Heart left ventricle (tissue), 16 donors: ENCODE results near the gene MOB1A. TPM values are rescaled to one million over a fixed set of nuclear protein-coding genes. Genes with fewer than 3 reads are reported as not detected.

Experiments used
- ATAC-seq, 4 donors: fragments of 200-7000 bp; cut with Tn5 transposase; one replicate each; pipeline ENCODE4 v1.9.1; 2020 to 2022; ENCODE audit warnings: moderate library complexity in 4 of 4, mild to moderate bottlenecking in 3 of 4, moderate number of reproducible peaks in 1 of 4
- DNase-seq, 5 donors: peaks; one replicate each; pipeline ENCODE4 v3.0.0-alpha.2; 2020
- H3K27ac ChIP-seq, 12 donors: fragments of 200-600 bp; sonication (generic) in 4 of 12; one replicate each; pipeline versions ENCODE4 v1.5.0 to v1.8.0; 2016 to 2022; ENCODE audit warnings: mild to moderate bottlenecking in 2 of 12
- H3K27me3 ChIP-seq, 9 donors: fragments of 200-600 bp; sonication (generic) in 2 of 9; one replicate each; pipeline versions ENCODE4 v1.5.1 to v1.8.0; 2016 to 2022; ENCODE audit warnings: mild to moderate bottlenecking in 3 of 9
- H3K36me3 ChIP-seq, 9 donors: fragments of 200-600 bp; sonication (generic) in 2 of 9; one replicate each; pipeline versions ENCODE4 v1.5.0 to v1.8.0; 2018 to 2022; ENCODE audit warnings: mild to moderate bottlenecking in 2 of 9
- H3K4me1 ChIP-seq, 12 donors: fragments of 200-600 bp; sonication (generic) in 4 of 12; one replicate each; pipeline versions ENCODE4 v1.5.0 to v1.8.0; 2016 to 2022; ENCODE audit warnings: mild to moderate bottlenecking in 3 of 12
- H3K4me3 ChIP-seq, 12 donors: fragments of 200-600 bp; sonication (generic) in 4 of 12; one replicate each; pipeline versions ENCODE4 v1.5.0 to v1.8.0; 2017 to 2022; ENCODE audit warnings: mild to moderate bottlenecking in 9 of 12, moderate library complexity in 4 of 12
- H3K9me3 ChIP-seq, 12 donors: fragments of 200-600 bp; sonication (generic) in 4 of 12; one replicate each; pipeline versions ENCODE4 v1.5.0 to v1.8.0; 2016 to 2022; ENCODE audit warnings: mild to moderate bottlenecking in 1 of 12
- POLR2A ChIP-seq, 2 donors: fragments of 450-650 bp; IDR thresholded peaks; one replicate each; pipeline ENCODE4 v1.6.1; 2017; ENCODE audit warnings: antibody characterized with exemption in 2 of 2, mild to moderate bottlenecking in 2 of 2, moderate library complexity in 2 of 2
- WGBS, 4 donors: extraction: QIAGEN DNeasy Blood & Tissue Kit in 2 of 4; methylation state at CpG; one replicate each; pipeline versions ENCODE4 v1.1.5 to v1.1.7; 2013 to 2018; 5-methylcytosine and 5-hydroxymethylcytosine counted together
- intact Hi-C, 10 donors: fragments of 100-400 bp; cut with DNase I; formaldehyde crosslinking; loops; one replicate each; pipeline versions ENCODE4 v1.11.1 to v1.14.2; 2022
- polyA plus RNA-seq, 2 donors: library from polyadenylated mRNA; stranded (reverse); fragments of 200-250 nt; gene quantifications; one replicate each; pipeline ENCODE4 v1.2.3, GENCODE V29; 2013
- total RNA-seq, 9 donors: library from RNA; depleted of rRNA in 2 of 9; stranded (reverse); fragments of >200 nt in 2 of 9; fragmentation: NEBNext Ultra II Directional in 3 of 9; extraction: Animal tissue kit (Norgen Biotek cat#: 25700) in 3 of 9; gene quantifications; one replicate each; pipeline versions ENCODE4 v1.1.0 to v1.2.4, GENCODE V29; 2016 to 2023
- TF ChIP-seq, protein P1 (sequence below), 12 donors: fragments of 200-600 bp; sonication (generic) in 4 of 12; IDR thresholded peaks; one replicate each; pipeline versions ENCODE4 v1.5.0 to v1.8.0; 2018 to 2022; ENCODE audit warnings: antibody characterized with exemption in 12 of 12, mild to moderate bottlenecking in 5 of 12
- donor health status: ischemic (EF 13 %, LVEDD 7.1; RV severe dilation, severe dysfunction).
- donor health status: healthy with polysubstance abuse.
- donor health status: DM: no; HTN: yes; CAD: no.
- donor health status: DM: no; HTN: no; CAD: no.
- donor health status: ischemic (EF 25% LVEDD 6.9; RV normal size, moderate dysfunction).
- donor health status: ischemic (EF 25% LVEDD 5.7; RV mildly dilated, moderate dysfunction).
- donor health status: healthy.
- donor health status: DM: yes; HTN: yes; CAD: no.
- donor health status: ischemic (EF 35%, LVEDD 5.7; RV mildly dilated, moderate dysfunction).
- donor health status: nonischemic (EF 11% LVEDD 7.7; RV severe dilation, severe dysfunction).
- donor health status: DM: yes; HTN: yes; CAD: no.
- donor health status: PGD.
- donor health status: ischemic (EF 29% LVEDD 5.4; RV normal size, mild dysfunction).
- donor health status: nonischemic (EF 23%, LVEDD 6.1; RV moderate dilation, normal function).

MOB1A gene
- total and polyA plus RNA-seq, 11 donors, result 15.0 to 104 (median 53.5) TPM

DNA sequence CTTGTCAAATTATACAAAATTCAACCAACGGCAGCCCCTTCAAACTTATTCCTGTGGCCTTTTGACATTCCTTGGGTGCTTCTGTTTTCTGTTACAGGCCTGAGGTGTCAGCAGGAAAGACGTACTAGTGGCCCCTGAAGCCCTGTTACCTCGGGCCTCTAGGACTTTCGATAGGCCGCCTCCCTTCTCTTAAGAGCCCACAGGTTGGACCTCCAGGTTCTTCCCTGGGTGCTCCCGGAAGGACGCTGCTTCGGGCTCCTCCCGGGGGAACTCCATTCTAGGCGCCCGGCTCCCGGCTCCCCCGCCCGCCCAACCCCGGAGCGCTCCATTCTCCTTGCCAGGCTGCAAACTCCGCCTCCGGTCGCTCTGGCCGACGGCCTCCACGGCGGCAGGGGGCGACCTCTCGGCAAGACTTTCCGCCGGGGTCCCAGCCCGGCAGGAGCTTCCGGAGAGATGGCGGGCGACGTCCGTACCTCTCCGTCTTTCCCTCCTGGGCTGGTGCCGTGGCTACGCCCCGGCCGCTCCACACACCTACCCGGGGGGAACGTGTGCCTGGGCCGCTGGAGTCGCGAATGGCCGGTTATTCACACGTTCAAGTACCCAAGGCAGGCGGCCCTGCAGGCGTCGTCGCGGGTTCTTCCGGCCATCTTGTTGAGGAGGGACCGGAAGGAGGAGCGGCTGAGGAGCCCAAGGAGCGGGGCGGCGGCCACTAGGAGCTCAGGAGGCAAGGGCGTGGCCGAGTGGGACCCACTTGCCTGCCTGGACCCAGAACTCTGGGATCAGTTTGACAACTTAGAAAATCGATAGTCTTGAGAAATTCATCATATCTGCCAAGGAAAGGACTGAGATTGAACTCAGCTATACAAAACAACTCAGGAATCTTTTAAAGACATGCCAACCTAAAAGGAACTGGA lies 58.5 kb downstream of the MOB1A start:
- DNase-seq, result peak; percentile 81 to 90 (median 88)
- Histone ChIP-seq H3K27me3 (no peaks in the 10 kb centered on the region), H3K4me3 (peak overlapping the region; percentile 55 to 86 (median 68)), H3K9me3 (peaks cover 0 to 22% (median 0%) of the 10 kb centered on the region in 12 donors), H3K36me3 (no peaks in the 10 kb centered on the region), H3K4me1 (peaks cover 0 to 13% (median 2%) of the 10 kb centered on the region in 12 donors), H3K27ac (peak overlapping the region in 11 of 12 donors; percentile 41 to 90 (median 78))
- intact Hi-C loops, result loop anchor here in 1 of 10 donors (2.0 to 5.0 kb wide), 2 partner anchors 59 to 133 kb away; partner anchors contain the start of gene MOB1A
- no peak for TF ChIP-seq POLR2A (IDR thresholded peaks at IDR 0.05)
- TF ChIP-seq, protein P1, sequence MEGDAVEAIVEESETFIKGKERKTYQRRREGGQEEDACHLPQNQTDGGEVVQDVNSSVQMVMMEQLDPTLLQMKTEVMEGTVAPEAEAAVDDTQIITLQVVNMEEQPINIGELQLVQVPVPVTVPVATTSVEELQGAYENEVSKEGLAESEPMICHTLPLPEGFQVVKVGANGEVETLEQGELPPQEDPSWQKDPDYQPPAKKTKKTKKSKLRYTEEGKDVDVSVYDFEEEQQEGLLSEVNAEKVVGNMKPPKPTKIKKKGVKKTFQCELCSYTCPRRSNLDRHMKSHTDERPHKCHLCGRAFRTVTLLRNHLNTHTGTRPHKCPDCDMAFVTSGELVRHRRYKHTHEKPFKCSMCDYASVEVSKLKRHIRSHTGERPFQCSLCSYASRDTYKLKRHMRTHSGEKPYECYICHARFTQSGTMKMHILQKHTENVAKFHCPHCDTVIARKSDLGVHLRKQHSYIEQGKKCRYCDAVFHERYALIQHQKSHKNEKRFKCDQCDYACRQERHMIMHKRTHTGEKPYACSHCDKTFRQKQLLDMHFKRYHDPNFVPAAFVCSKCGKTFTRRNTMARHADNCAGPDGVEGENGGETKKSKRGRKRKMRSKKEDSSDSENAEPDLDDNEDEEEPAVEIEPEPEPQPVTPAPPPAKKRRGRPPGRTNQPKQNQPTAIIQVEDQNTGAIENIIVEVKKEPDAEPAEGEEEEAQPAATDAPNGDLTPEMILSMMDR (IDR thresholded peaks at IDR 0.05), result peak; percentile 17 to 87 (median 58)
- peak; percentile 88 to 100 (median 99) for ATAC-seq
- WGBS, 4 donors, result 4 to 13% (median 6%) methylated on average over 22 to 59 of the region's 59 CpGs

GRCh38 chr2:74119339-74119738 lies 59.3 kb downstream of the MOB1A start:
- DNase-seq, result no peak
- peaks cover 0 to 22% (median 0%) of the 10 kb centered on the region in 12 donors for H3K9me3 ChIP-seq
- peak overlapping the region in 2 of 12 donors; percentile 82 to 83 for H3K27ac ChIP-seq
- no peaks in the 10 kb centered on the region for H3K36me3 ChIP-seq
- TF ChIP-seq, protein P1 (IDR thresholded peaks at IDR 0.05), result peak in 4 of 12 donors; percentile 3 to 18 (median 11)
- TF ChIP-seq POLR2A (IDR thresholded peaks at IDR 0.05), result no peak
- intact Hi-C loops, result loop anchor here in 1 of 10 donors (5.0 kb wide), 1 partner anchor 132 kb away; no protein-coding TSS in a partner anchor
- H3K4me3 ChIP-seq, result peak overlapping the region in 5 of 12 donors; percentile 64 to 86 (median 70)
- ATAC-seq, result no peak
- peaks cover 0 to 13% (median 2%) of the 10 kb centered on the region in 12 donors for H3K4me1 ChIP-seq
- H3K27me3 ChIP-seq, result no peaks in the 10 kb centered on the region

- no peaks in the 10 kb centered on the region for H3K9me3 ChIP-seq
- TF ChIP-seq, protein P1 (IDR thresholded peaks at IDR 0.05), result no peak
- no peak for TF ChIP-seq POLR2A (IDR thresholded peaks at IDR 0.05)
Observed at GRCh38 chr2:74111380-74111779, 67.3 kb downstream of the MOB1A start.

DNA sequence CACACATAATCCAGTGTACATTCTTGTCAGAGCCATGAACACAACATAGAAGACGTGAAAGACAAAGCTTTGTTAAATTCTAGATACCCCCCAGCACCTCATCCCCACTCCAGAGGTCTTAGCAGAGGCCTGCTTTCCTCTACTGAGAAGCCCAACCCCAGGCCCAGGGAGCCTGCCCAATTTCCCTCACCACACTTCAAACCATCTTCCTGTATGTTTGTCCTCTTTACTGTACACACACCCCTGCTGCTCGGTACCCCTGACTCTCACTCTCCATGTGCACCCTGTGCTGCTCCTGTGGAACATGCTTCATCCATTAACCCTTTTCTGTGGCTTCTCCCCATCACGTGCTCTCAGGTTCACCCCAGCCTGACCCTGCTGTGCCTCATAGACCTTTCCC lies 68.1 kb downstream of the MOB1A start:
- WGBS, 4 donors, result 83 to 94% (median 87%) methylated on average over 3 of the region's 3 CpGs
- no peak overlapping the region for H3K27ac ChIP-seq
- peaks cover 0 to 3% (median 0%) of the 10 kb centered on the region in 9 donors for H3K36me3 ChIP-seq
- intact Hi-C loops, result no loop called here
- no peaks in the 10 kb centered on the region for H3K9me3 ChIP-seq
- no peak for ATAC-seq
- peaks cover 0 to 2% (median 0%) of the 10 kb centered on the region in 12 donors for H3K4me1 ChIP-seq
- no peak for DNase-seq
- no peaks in the 10 kb centered on the region for H3K27me3 ChIP-seq
- no peak overlapping the region for H3K4me3 ChIP-seq
- no peak for TF ChIP-seq POLR2A (IDR thresholded peaks at IDR 0.05)
- TF ChIP-seq, protein P1 (IDR thresholded peaks at IDR 0.05), result no peak

More at GRCh38 chr2:74111380-74111779, 67.3 kb downstream of the MOB1A start:
- H3K4me3 ChIP-seq, result no peak overlapping the region
- intact Hi-C loops, result no loop called here
- H3K27me3 ChIP-seq, result no peaks in the 10 kb centered on the region
- H3K4me1 ChIP-seq, result peaks cover 0 to 2% (median 0%) of the 10 kb centered on the region in 12 donors
- DNase-seq, result no peak
- H3K36me3 ChIP-seq, result peaks cover 0 to 3% (median 0%) of the 10 kb centered on the region in 9 donors
- ATAC-seq, result no peak
- H3K27ac ChIP-seq, result no peak overlapping the region
